ENCODE results near the gene CPHXL2. TPM values are rescaled to one million over a fixed set of nuclear protein-coding genes. Genes with fewer than 3 reads are reported as not detected.
A peak's percentile ranks its signal among the peaks of the same experiment; 100 is the strongest.

CPHXL2 gene
- total RNA-seq, 1 donor from 2014 or later, result not detected

DNA sequence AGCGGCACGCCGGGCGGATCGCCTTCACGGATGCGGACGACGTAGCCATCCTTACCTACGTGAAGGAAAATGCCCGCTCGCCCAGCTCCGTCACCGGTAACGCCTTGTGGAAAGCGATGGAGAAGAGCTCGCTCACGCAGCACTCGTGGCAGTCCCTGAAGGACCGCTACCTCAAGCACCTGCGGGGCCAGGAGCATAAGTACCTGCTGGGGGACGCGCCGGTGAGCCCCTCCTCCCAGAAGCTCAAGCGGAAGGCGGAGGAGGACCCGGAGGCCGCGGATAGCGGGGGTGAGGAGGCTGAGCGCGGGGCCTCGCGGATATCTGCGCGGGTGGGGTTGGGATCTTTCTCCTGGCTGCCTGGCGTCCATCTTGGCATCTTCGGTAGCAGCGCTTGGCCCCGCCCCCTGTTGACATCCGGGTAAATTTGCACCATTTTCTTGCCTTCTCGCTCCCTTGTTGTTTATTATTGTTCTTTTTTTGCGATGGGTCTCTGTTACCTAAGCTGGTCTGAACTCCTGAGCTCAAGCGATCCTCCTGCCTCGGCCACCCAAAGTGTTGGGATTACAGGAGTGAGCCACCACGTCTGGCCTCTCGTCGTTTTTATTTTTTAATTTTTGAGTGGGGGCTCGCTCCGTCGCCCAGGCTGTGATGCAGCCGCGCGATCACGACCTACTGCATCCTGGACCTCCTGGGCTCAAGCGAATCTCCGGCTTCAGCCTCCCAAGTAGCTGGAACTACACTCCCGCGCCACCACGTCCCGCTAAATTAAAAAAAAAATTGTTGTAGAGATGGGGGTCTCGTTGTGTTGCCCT lies 28.3 kb downstream of the CPHXL2 start:
- Histone ChIP-seq H3K79me2 (ENCODE audit: low read depth) (peaks cover 95% of the 10 kb centered on the region), H3K4me3 (peak overlapping the region; percentile 95)

DNA sequence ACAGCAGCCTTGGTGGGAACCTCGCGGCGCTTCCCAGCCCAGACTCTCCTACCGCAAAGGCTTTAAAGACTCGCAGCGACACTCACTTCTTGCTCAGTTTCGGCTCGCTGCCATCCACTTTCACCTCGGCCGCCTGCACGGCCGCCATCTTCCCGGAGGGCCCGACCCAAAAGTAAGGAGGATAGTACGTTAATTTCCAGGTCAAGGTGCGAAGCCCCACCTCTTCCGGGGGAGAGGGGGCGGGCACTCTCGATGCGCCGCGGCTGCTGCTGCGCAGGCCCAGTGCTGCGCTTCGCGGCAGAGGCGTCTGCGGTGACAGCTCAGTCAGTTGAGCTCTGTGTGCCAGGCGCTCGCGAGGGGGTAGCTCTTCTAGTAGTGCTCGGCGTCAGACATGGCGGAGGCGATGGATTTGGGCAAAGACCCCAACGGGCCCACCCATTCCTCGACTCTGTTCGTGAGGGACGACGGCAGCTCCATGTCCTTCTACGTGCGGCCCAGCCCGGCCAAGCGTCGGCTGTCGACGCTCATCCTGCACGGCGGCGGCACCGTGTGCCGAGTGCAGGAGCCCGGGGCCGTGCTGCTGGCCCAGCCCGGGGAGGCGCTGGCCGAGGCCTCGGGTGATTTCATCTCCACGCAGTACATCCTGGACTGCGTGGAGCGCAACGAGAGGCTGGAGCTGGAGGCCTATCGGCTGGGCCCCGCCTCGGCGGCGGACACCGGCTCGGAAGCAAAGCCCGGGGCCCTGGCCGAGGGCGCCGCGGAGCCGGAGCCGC lies 29.1 kb downstream of the CPHXL2 start, which contains the start of the genes KARS1 and TERF2IP:
KARS1 (minus strand) TSS at position 174 of the 773 bp plus-strand sequence; CDS start at position 148, 26 bp downstream.
TERF2IP (plus strand) TSS at position 282 of the 773 bp plus-strand sequence; CDS start at position 392, 110 bp downstream.
- Mint-ChIP-seq H3K36me3 (peaks cover 24% of the 10 kb centered on the region), H3K9me3 (no peaks in the 10 kb centered on the region), H3K27ac (peak within 1 kb of the TSS; percentile 92), H3K27me3 (ENCODE audit: insufficient read depth, low read depth) (peaks cover 5% of the 10 kb centered on the region), H3K4me3 (peak within 1 kb of the TSS; percentile 99), H3K4me1 (peaks cover 36% of the 10 kb centered on the region)
- peak within 1 kb of the TSS; percentile 99 for H2AFZ ChIP-seq (replicated peaks)
- no peaks in the 10 kb centered on the region for H3K27me3 ChIP-seq
- peaks cover 15% of the 10 kb centered on the region for H3K4me1 ChIP-seq
- no peaks in the 10 kb centered on the region for H3K9me3 ChIP-seq (ENCODE audit: low read depth)
- peak within 1 kb of the TSS; percentile 96 for H3K4me2 ChIP-seq
- peak within 1 kb of the TSS; percentile 95 for H3K4me3 ChIP-seq
- peaks cover 24% of the 10 kb centered on the region for H4K20me1 ChIP-seq (ENCODE audit: low read depth)
- no peaks in the 10 kb centered on the region for H3K36me3 ChIP-seq
- DNase-seq (ENCODE audit: low spot score), result peak; percentile 96
- H3K9ac ChIP-seq, result peak within 1 kb of the TSS; percentile 87
- peaks cover 95% of the 10 kb centered on the region for H3K79me2 ChIP-seq (ENCODE audit: low read depth)
- peak within 1 kb of the TSS; percentile 87 for H3K27ac ChIP-seq
- peaks cover 13% of the 10 kb centered on the region for H3F3A ChIP-seq (ENCODE audit: low read depth)
- TF ChIP-seq EZH2 (IDR thresholded peaks at IDR 0.05) (no peak), EZH2phosphoT487 (IDR thresholded peaks at IDR 0.05) (peak; percentile 26)
- TF ChIP-seq, protein P1, sequence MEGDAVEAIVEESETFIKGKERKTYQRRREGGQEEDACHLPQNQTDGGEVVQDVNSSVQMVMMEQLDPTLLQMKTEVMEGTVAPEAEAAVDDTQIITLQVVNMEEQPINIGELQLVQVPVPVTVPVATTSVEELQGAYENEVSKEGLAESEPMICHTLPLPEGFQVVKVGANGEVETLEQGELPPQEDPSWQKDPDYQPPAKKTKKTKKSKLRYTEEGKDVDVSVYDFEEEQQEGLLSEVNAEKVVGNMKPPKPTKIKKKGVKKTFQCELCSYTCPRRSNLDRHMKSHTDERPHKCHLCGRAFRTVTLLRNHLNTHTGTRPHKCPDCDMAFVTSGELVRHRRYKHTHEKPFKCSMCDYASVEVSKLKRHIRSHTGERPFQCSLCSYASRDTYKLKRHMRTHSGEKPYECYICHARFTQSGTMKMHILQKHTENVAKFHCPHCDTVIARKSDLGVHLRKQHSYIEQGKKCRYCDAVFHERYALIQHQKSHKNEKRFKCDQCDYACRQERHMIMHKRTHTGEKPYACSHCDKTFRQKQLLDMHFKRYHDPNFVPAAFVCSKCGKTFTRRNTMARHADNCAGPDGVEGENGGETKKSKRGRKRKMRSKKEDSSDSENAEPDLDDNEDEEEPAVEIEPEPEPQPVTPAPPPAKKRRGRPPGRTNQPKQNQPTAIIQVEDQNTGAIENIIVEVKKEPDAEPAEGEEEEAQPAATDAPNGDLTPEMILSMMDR (IDR thresholded peaks at IDR 0.05), result no peak

More for the DNA sequence above, 28.3 kb downstream of the CPHXL2 start:
- Histone ChIP-seq H3K4me1 (peaks cover 15% of the 10 kb centered on the region), H3K9ac (peak overlapping the region; percentile 87), H2AFZ (replicated peaks) (peak overlapping the region; percentile 99), H3K9me3 (ENCODE audit: low read depth) (no peaks in the 10 kb centered on the region), H3F3A (ENCODE audit: low read depth) (peaks cover 13% of the 10 kb centered on the region), H4K20me1 (ENCODE audit: low read depth) (peaks cover 32% of the 10 kb centered on the region), H3K27me3 (no peaks in the 10 kb centered on the region), H3K27ac (peak overlapping the region; percentile 87), H3K36me3 (no peaks in the 10 kb centered on the region), H3K4me2 (peak overlapping the region; percentile 96)
- TF ChIP-seq, protein P1 (IDR thresholded peaks at IDR 0.05), result no peak
- TF ChIP-seq EZH2 (IDR thresholded peaks at IDR 0.05) (no peak), EZH2phosphoT487 (IDR thresholded peaks at IDR 0.05) (no peak)
- DNase-seq (ENCODE audit: low spot score), result peak; percentile 88
- Mint-ChIP-seq H3K4me1 (peaks cover 36% of the 10 kb centered on the region), H3K27me3 (ENCODE audit: insufficient read depth, low read depth) (peaks cover 5% of the 10 kb centered on the region), H3K36me3 (peaks cover 23% of the 10 kb centered on the region), H3K9me3 (no peaks in the 10 kb centered on the region), H3K4me3 (peak overlapping the region; percentile 96), H3K27ac (peak overlapping the region; percentile 92)

- Histone ChIP-seq H3K9ac (peak overlapping the region; percentile 79), H3K4me2 (peak overlapping the region; percentile 96), H3K4me1 (peaks cover 15% of the 10 kb centered on the region), H3K4me3 (peak overlapping the region; percentile 95), H3K79me2 (ENCODE audit: low read depth) (peaks cover 94% of the 10 kb centered on the region), H2AFZ (replicated peaks) (peak overlapping the region; percentile 69), H3K27ac (no peak overlapping the region), H4K20me1 (ENCODE audit: low read depth) (peaks cover 23% of the 10 kb centered on the region), H3K36me3 (no peaks in the 10 kb centered on the region), H3K9me3 (ENCODE audit: low read depth) (no peaks in the 10 kb centered on the region), H3K27me3 (no peaks in the 10 kb centered on the region), H3F3A (ENCODE audit: low read depth) (peaks cover 13% of the 10 kb centered on the region)
- H3K27me3 Mint-ChIP-seq (ENCODE audit: insufficient read depth, low read depth), result peaks cover 5% of the 10 kb centered on the region
- H3K4me3 Mint-ChIP-seq, result peak overlapping the region; percentile 99
- H3K36me3 Mint-ChIP-seq, result peaks cover 24% of the 10 kb centered on the region
- H3K4me1 Mint-ChIP-seq, result peaks cover 36% of the 10 kb centered on the region
- DNase-seq (ENCODE audit: low spot score), result no peak
- peak overlapping the region; percentile 34 for H3K27ac Mint-ChIP-seq
- H3K9me3 Mint-ChIP-seq, result no peaks in the 10 kb centered on the region
- TF ChIP-seq EZH2 (IDR thresholded peaks at IDR 0.05), result no peak
- TF ChIP-seq, protein P1 (IDR thresholded peaks at IDR 0.05), result no peak
- no peak for TF ChIP-seq EZH2phosphoT487 (IDR thresholded peaks at IDR 0.05)
These were observed 29.7 kb downstream of the CPHXL2 start for GRCh38 chr16:75647112-75647491.
